Vagina (tissue), 2 donors: ENCODE results near the gene RHOT2.

ENCODE experiments used
- POLR2A ChIP-seq, 2 donors: fragments of 450-650 bp; IDR thresholded peaks; one replicate each; pipeline ENCODE4 v1.6.1; 2017; ENCODE audit warnings: antibody characterized with exemption in 2 of 2, mild to moderate bottlenecking in 2 of 2, moderate library complexity in 2 of 2
- TF ChIP-seq, protein P1 (sequence below), 3 experiments: fragments of 450-650 bp in 2 of 3; fragments of 200-600 bp in 1 of 3; sonication (generic) in 1 of 3; IDR thresholded peaks; one replicate each; pipeline ENCODE4 v1.5.1; 2017 to 2019; ENCODE audit warnings: antibody characterized with exemption in 3 of 3, mild to moderate bottlenecking in 2 of 3, moderate library complexity in 2 of 3

DNA sequence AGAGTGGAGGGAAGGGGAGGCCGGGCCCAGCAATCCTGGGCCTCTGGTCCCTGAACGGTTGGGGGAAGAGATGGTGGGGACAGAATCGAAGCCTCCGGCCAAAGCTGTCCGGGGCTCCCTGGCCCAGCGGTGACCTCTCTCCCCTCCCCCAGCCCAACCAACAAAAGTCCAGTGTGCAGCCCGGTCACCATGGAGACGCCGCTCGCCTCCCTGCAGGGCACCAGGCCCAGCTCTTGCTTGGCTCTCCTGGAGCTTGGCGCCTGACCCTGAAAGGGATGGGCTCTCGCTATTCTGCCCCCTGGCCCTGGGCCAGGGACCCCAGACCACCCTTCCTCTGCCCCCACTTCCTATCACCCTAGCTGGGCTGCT is 48.3 kb downstream of the RHOT2 start:
- TF ChIP-seq, protein P1, sequence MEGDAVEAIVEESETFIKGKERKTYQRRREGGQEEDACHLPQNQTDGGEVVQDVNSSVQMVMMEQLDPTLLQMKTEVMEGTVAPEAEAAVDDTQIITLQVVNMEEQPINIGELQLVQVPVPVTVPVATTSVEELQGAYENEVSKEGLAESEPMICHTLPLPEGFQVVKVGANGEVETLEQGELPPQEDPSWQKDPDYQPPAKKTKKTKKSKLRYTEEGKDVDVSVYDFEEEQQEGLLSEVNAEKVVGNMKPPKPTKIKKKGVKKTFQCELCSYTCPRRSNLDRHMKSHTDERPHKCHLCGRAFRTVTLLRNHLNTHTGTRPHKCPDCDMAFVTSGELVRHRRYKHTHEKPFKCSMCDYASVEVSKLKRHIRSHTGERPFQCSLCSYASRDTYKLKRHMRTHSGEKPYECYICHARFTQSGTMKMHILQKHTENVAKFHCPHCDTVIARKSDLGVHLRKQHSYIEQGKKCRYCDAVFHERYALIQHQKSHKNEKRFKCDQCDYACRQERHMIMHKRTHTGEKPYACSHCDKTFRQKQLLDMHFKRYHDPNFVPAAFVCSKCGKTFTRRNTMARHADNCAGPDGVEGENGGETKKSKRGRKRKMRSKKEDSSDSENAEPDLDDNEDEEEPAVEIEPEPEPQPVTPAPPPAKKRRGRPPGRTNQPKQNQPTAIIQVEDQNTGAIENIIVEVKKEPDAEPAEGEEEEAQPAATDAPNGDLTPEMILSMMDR (IDR thresholded peaks at IDR 0.05), result no peak
- TF ChIP-seq POLR2A (IDR thresholded peaks at IDR 0.05), result no peak
